ENCODE measurements around the gene KLHL3.

KLHL3 gene

GRCh38 chr5:137604348-137605095 is 131.4 kb downstream of the KLHL3 start:
- Histone ChIP-seq H3K27ac (ENCODE audit: low read depth, low read length) (no peak overlapping the region), H3K9ac (ENCODE audit: low read depth in 1 of 2, low read length in 2 of 2) (no peak overlapping the region), H3K36me3 (ENCODE audit: control insufficient read depth in 1 of 2, insufficient read depth in 2 of 2, low read length in 2 of 2) (no peaks in the 10 kb centered on the region), H3K4me1 (ENCODE audit: control insufficient read depth in 1 of 2, insufficient read depth in 2 of 2, low read length in 2 of 2) (no peaks in the 10 kb centered on the region), H3K4me3 (ENCODE audit: low read depth in 1 of 2, low read length in 2 of 2) (no peak overlapping the region), H3K27me3 (ENCODE audit: control insufficient read depth in 1 of 2, insufficient read depth in 2 of 2, low read length in 2 of 2) (peaks cover 8 to 12% of the 10 kb centered on the region in 2 donors), H3K9me3 (ENCODE audit: control insufficient read depth in 1 of 2, low read length in 2 of 2) (no peaks in the 10 kb centered on the region)

- Histone ChIP-seq H3K4me1 (ENCODE audit: control insufficient read depth in 1 of 2, insufficient read depth in 2 of 2, low read length in 2 of 2) (no peaks in the 10 kb centered on the region), H3K4me3 (ENCODE audit: low read depth in 1 of 2, low read length in 2 of 2) (no peak overlapping the region), H3K36me3 (ENCODE audit: control insufficient read depth in 1 of 2, insufficient read depth in 2 of 2, low read length in 2 of 2) (no peaks in the 10 kb centered on the region), H3K27ac (ENCODE audit: low read depth, low read length) (no peak overlapping the region), H3K9me3 (ENCODE audit: control insufficient read depth in 1 of 2, low read length in 2 of 2) (no peaks in the 10 kb centered on the region), H3K9ac (ENCODE audit: low read depth in 1 of 2, low read length in 2 of 2) (no peak overlapping the region), H3K27me3 (ENCODE audit: control insufficient read depth in 1 of 2, insufficient read depth in 2 of 2, low read length in 2 of 2) (peaks cover 8 to 12% of the 10 kb centered on the region in 2 donors)
Observed at GRCh38 chr5:137603891-137604290, 132.0 kb downstream of the KLHL3 start.

GRCh38 chr5:137603356-137603755 is 132.5 kb downstream of the KLHL3 start:
- Histone ChIP-seq H3K9ac (ENCODE audit: low read depth in 1 of 2, low read length in 2 of 2) (no peak overlapping the region), H3K27me3 (ENCODE audit: control insufficient read depth in 1 of 2, insufficient read depth in 2 of 2, low read length in 2 of 2) (peaks cover 8 to 12% of the 10 kb centered on the region in 2 donors), H3K4me3 (ENCODE audit: low read depth in 1 of 2, low read length in 2 of 2) (no peak overlapping the region), H3K9me3 (ENCODE audit: control insufficient read depth in 1 of 2, low read length in 2 of 2) (no peaks in the 10 kb centered on the region), H3K4me1 (ENCODE audit: control insufficient read depth in 1 of 2, insufficient read depth in 2 of 2, low read length in 2 of 2) (no peaks in the 10 kb centered on the region), H3K36me3 (ENCODE audit: control insufficient read depth in 1 of 2, insufficient read depth in 2 of 2, low read length in 2 of 2) (no peaks in the 10 kb centered on the region), H3K27ac (ENCODE audit: low read depth, low read length) (no peak overlapping the region)

- no peak overlapping the region for H3K27ac ChIP-seq (ENCODE audit: low read depth, low read length)
- H3K9ac ChIP-seq (ENCODE audit: low read depth in 1 of 2, low read length in 2 of 2), result no peak overlapping the region
- no peaks in the 10 kb centered on the region for H3K4me1 ChIP-seq (ENCODE audit: control insufficient read depth in 1 of 2, insufficient read depth in 2 of 2, low read length in 2 of 2)
- H3K36me3 ChIP-seq (ENCODE audit: control insufficient read depth in 1 of 2, insufficient read depth in 2 of 2, low read length in 2 of 2), result no peaks in the 10 kb centered on the region
- H3K4me3 ChIP-seq (ENCODE audit: low read depth in 1 of 2, low read length in 2 of 2), result no peak overlapping the region
- peaks cover 8 to 12% of the 10 kb centered on the region in 2 donors for H3K27me3 ChIP-seq (ENCODE audit: control insufficient read depth in 1 of 2, insufficient read depth in 2 of 2, low read length in 2 of 2)
- no peaks in the 10 kb centered on the region for H3K9me3 ChIP-seq (ENCODE audit: control insufficient read depth in 1 of 2, low read length in 2 of 2)
Observed at GRCh38 chr5:137602721-137603273, 133.1 kb downstream of the KLHL3 start.

- peaks cover 5 to 6% of the 10 kb centered on the region in 2 donors for H3K27me3 ChIP-seq (ENCODE audit: control insufficient read depth in 1 of 2, insufficient read depth in 2 of 2, low read length in 2 of 2)
- H3K4me3 ChIP-seq (ENCODE audit: low read depth in 1 of 2, low read length in 2 of 2), result no peak overlapping the region
- H3K36me3 ChIP-seq (ENCODE audit: control insufficient read depth in 1 of 2, insufficient read depth in 2 of 2, low read length in 2 of 2), result no peaks in the 10 kb centered on the region
- no peak overlapping the region for H3K9ac ChIP-seq (ENCODE audit: low read depth in 1 of 2, low read length in 2 of 2)
- H3K4me1 ChIP-seq (ENCODE audit: control insufficient read depth in 1 of 2, insufficient read depth in 2 of 2, low read length in 2 of 2), result no peaks in the 10 kb centered on the region
- H3K9me3 ChIP-seq (ENCODE audit: control insufficient read depth in 1 of 2, low read length in 2 of 2), result no peaks in the 10 kb centered on the region
- H3K27ac ChIP-seq (ENCODE audit: low read depth, low read length), result no peak overlapping the region
Observed at GRCh38 chr5:137600721-137601360, 135.0 kb downstream of the KLHL3 start.

GRCh38 chr5:137599457-137599856 is 136.4 kb downstream of the KLHL3 start:
- no peaks in the 10 kb centered on the region for H3K9me3 ChIP-seq (ENCODE audit: control insufficient read depth in 1 of 2, low read length in 2 of 2)
- no peaks in the 10 kb centered on the region for H3K4me1 ChIP-seq (ENCODE audit: control insufficient read depth in 1 of 2, insufficient read depth in 2 of 2, low read length in 2 of 2)
- H3K36me3 ChIP-seq (ENCODE audit: control insufficient read depth in 1 of 2, insufficient read depth in 2 of 2, low read length in 2 of 2), result no peaks in the 10 kb centered on the region
- no peak overlapping the region for H3K9ac ChIP-seq (ENCODE audit: low read depth in 1 of 2, low read length in 2 of 2)
- H3K27ac ChIP-seq (ENCODE audit: low read depth, low read length), result no peak overlapping the region
- H3K4me3 ChIP-seq (ENCODE audit: low read depth in 1 of 2, low read length in 2 of 2), result no peak overlapping the region
- H3K27me3 ChIP-seq (ENCODE audit: control insufficient read depth in 1 of 2, insufficient read depth in 2 of 2, low read length in 2 of 2), result no peaks in the 10 kb centered on the region

GRCh38 chr5:137598399-137598798 is 137.5 kb downstream of the KLHL3 start:
- no peak overlapping the region for H3K27ac ChIP-seq (ENCODE audit: low read depth, low read length)
- H3K36me3 ChIP-seq (ENCODE audit: control insufficient read depth in 1 of 2, insufficient read depth in 2 of 2, low read length in 2 of 2), result no peaks in the 10 kb centered on the region

GRCh38 chr5:137596941-137597340 is 138.9 kb downstream of the KLHL3 start:
- H3K27me3 ChIP-seq (ENCODE audit: control insufficient read depth in 1 of 2, insufficient read depth in 2 of 2, low read length in 2 of 2), result no peaks in the 10 kb centered on the region
- no peak overlapping the region for H3K27ac ChIP-seq (ENCODE audit: low read depth, low read length)
- no peaks in the 10 kb centered on the region for H3K9me3 ChIP-seq (ENCODE audit: control insufficient read depth in 1 of 2, low read length in 2 of 2)
- no peaks in the 10 kb centered on the region for H3K4me1 ChIP-seq (ENCODE audit: control insufficient read depth in 1 of 2, insufficient read depth in 2 of 2, low read length in 2 of 2)
- no peak overlapping the region for H3K9ac ChIP-seq (ENCODE audit: low read depth in 1 of 2, low read length in 2 of 2)
- H3K36me3 ChIP-seq (ENCODE audit: control insufficient read depth in 1 of 2, insufficient read depth in 2 of 2, low read length in 2 of 2), result no peaks in the 10 kb centered on the region
- no peak overlapping the region for H3K4me3 ChIP-seq (ENCODE audit: low read depth in 1 of 2, low read length in 2 of 2)

More at GRCh38 chr5:137598399-137598798, 137.5 kb downstream of the KLHL3 start:
- Histone ChIP-seq H3K9me3 (ENCODE audit: control insufficient read depth in 1 of 2, low read length in 2 of 2) (no peaks in the 10 kb centered on the region), H3K4me3 (ENCODE audit: low read depth in 1 of 2, low read length in 2 of 2) (no peak overlapping the region), H3K9ac (ENCODE audit: low read depth in 1 of 2, low read length in 2 of 2) (no peak overlapping the region), H3K4me1 (ENCODE audit: control insufficient read depth in 1 of 2, insufficient read depth in 2 of 2, low read length in 2 of 2) (no peaks in the 10 kb centered on the region), H3K27me3 (ENCODE audit: control insufficient read depth in 1 of 2, insufficient read depth in 2 of 2, low read length in 2 of 2) (no peaks in the 10 kb centered on the region)

GRCh38 chr5:137595396-137596079 is 140.4 kb downstream of the KLHL3 start:
- Histone ChIP-seq H3K27me3 (ENCODE audit: control insufficient read depth in 1 of 2, insufficient read depth in 2 of 2, low read length in 2 of 2) (no peaks in the 10 kb centered on the region), H3K36me3 (ENCODE audit: control insufficient read depth in 1 of 2, insufficient read depth in 2 of 2, low read length in 2 of 2) (no peaks in the 10 kb centered on the region), H3K9ac (ENCODE audit: low read depth in 1 of 2, low read length in 2 of 2) (no peak overlapping the region), H3K9me3 (ENCODE audit: control insufficient read depth in 1 of 2, low read length in 2 of 2) (no peaks in the 10 kb centered on the region), H3K27ac (ENCODE audit: low read depth, low read length) (no peak overlapping the region), H3K4me1 (ENCODE audit: control insufficient read depth in 1 of 2, insufficient read depth in 2 of 2, low read length in 2 of 2) (no peaks in the 10 kb centered on the region), H3K4me3 (ENCODE audit: low read depth in 1 of 2, low read length in 2 of 2) (no peak overlapping the region)

GRCh38 chr5:137594717-137595116 is 141.2 kb downstream of the KLHL3 start:
- Histone ChIP-seq H3K4me3 (ENCODE audit: low read depth in 1 of 2, low read length in 2 of 2) (no peak overlapping the region), H3K4me1 (ENCODE audit: control insufficient read depth in 1 of 2, insufficient read depth in 2 of 2, low read length in 2 of 2) (no peaks in the 10 kb centered on the region), H3K27me3 (ENCODE audit: control insufficient read depth in 1 of 2, insufficient read depth in 2 of 2, low read length in 2 of 2) (no peaks in the 10 kb centered on the region), H3K9ac (ENCODE audit: low read depth in 1 of 2, low read length in 2 of 2) (no peak overlapping the region), H3K27ac (ENCODE audit: low read depth, low read length) (no peak overlapping the region), H3K9me3 (ENCODE audit: control insufficient read depth in 1 of 2, low read length in 2 of 2) (no peaks in the 10 kb centered on the region), H3K36me3 (ENCODE audit: control insufficient read depth in 1 of 2, insufficient read depth in 2 of 2, low read length in 2 of 2) (no peaks in the 10 kb centered on the region)

All from duodenal mucosa (tissue), 2 donors.